HG03432 (cell line): Measurements from ENCODE around the gene WDR27.
"Not testable (repeated sequence)": the region's sequence is repeated elsewhere in the genome, so short reads cannot be mapped to it uniquely, and the experiment has no call there.

ENCODE experiments used
- ATAC-seq: cut with Tn5 transposase; IDR thresholded peaks from one replicate; pipeline ENCODE4 v1.9.1; 2021; ENCODE audit warnings: mild to moderate bottlenecking, moderate library complexity; ENCODE audit not compliant: unreplicated experiment

The WDR27 gene

DNA sequence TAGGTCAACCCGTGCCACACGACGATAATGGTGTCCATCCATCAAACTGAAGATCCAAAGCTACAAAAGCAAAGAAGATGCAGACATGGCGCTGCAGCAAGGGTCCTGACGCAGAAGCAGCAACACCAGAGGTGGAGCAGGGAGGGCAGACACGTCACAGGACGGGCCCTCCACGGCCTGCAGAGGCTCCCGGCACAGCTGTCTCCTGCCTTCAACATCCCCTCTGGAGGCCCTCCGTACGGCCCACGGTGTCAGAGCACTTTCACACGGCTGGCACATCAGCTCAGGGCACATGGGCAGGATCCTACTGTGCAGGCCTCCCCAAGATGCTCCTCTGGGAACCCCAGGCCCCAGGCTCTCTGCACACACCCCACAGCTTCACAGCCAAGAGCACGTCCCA lies 37.6 kb downstream of the WDR27 start:
- ATAC-seq: no peak

DNA sequence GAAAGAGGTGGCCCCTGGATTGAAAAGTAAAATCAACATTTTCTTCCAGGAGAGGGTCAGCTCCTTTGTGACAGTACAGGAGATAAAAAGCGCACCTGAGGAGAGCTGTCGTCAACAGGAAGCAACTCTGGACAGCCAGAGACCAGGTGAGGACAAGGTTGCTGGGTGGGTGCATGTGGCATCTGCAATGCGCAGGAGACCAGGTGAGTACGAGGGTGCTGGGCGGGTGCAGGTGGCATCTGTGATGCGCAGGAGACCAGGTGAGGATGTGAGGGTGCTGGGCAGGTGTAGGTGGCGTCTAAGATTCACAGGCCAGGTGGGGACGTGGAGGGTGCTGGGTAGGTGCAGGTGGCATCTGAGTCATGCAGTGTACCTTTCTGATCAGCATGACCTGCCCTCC lies 38.4 kb downstream of the WDR27 start:
- no peak for ATAC-seq

DNA sequence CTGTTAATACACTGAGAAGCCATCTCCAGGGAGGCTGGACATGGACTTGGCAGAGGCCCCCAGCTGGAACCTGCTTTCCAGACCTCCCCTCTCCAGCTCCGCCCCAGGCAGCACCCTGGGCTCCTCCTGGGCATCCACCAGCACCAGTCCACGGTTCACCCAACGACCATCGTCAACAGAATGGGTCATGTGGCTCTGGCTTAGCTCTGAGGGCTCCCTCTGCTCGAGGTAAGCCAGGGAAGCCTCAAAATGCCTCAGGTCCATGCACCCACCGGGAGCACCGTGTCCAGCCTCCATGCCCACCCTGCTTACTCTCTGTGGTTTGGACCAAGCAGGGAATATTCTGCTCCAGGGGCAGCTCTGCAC lies 40.5 kb downstream of the WDR27 start:
- ATAC-seq: no peak

DNA sequence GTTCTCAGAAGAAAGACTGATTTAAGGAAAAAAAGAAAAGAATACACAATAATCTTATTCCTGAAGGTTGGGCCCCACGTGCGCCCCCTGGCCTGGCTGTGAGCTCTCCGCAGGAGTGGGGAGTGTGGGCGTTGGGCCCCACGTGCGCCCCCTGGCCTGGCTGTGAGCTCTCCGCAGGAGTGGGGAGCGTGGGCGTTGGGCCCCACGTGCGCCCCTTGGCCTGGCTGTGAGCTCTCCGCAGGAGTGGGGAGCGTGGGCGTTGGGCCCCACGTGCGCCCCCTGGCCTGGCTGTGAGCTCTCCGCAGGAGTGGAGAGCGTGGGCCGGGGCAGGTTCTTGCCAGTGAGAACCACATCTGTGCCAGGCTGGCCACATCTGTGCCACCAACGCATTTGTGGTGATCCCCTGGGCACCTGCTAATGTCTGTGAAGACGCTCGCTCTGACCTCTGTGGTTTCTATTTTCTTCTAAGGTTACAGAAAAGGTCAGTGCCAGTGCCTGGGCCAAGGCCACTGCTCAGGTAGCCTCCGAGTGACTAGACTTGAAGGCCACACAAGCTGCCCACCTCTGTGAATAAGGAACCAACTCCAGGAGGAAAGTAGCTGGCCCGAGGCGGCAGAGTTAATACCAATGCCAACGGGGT lies 41.0 kb downstream of the WDR27 start:
- no peak for ATAC-seq

DNA sequence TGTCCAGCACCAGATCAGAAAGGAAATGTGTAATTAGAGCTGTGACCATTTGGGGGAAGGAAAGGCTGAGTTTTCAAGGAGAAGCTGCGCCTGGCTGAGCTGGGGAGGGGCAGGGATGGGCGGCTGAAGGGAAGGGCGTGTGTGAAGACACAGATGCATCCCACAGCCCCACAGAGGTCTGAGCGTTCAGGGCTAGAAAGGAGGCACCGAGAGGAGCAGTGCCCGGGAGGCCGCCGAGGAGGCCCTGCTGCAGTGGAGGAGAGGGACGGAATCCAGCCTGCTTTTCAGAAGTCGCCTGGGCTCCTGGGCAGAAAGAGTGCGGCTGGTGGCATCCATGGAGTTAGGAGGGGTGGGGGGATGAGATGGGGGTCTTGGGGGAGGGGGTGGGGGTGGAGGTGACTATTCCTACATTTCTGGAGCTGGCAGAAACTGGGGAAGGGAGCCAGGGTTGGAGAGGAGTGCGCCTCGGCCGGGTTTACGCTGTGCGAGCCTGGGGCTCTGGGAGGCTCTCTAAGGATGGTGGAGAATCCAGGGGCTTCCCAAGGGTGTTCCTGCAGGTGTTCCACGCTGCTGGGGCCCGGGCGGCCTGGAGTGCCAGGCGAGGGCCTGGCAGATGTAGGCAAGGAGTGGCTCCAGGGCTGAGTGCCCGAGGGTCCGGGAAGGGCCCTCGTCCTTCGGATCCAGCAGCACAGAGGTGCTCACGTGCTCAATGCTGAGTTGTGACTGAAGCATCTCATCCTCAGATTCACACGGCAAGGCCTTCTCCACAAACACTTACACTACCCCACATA lies 41.8 kb downstream of the WDR27 start:
- no peak for ATAC-seq

DNA sequence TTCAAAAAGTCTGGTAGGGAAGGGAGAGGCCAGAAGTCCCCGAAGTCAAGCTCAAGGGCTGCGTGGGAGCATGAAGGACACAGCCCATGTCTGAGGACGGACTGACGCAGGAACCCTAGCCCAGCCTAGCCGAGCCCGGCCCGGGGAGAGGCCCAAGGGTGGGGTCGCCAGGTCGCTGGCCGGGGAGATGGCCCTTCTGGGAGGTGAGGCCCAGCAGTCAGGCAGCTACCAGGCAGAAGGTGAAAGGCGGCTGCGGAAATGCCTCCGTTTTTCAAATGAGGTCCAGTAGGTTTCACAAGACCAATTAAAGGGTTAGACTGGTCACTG lies 44.6 kb downstream of the WDR27 start:
- ATAC-seq: no peak

DNA sequence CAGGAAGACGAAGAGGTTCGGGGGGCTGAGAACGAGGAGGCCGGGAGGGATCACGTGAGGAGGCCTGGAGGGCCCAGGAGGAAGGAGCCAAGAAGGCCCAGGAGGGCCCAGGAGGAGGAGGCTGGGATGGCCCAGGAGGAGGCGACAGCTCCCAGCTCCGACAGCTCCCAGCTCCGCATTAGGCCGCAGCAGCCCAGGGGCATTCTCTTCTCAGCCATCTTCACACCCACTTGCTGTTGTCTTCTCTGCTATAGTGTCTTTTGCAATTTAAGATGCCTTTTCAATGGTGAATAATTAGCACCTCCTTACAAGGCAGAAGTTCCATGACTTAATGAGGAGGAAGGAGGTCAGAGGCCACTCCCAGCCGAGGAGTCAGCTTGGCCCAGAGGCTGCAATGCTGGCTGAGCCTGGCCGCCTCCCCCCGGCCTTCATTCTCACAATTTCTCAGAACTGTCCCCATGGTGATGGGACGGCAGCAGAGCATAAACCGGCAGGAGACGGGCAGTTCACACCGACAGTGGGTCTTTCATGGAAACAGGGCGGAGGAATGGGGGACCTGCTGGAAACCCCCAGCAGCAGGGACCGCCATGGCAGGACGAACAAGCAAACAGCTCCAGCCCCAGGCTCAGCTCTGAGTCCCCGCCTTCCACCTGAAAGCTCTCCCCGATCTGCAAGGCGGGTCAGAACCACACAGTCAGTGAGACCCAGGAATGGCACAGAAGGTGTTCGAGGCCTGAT lies 45.1 kb downstream of the WDR27 start:
- no peak for ATAC-seq

DNA sequence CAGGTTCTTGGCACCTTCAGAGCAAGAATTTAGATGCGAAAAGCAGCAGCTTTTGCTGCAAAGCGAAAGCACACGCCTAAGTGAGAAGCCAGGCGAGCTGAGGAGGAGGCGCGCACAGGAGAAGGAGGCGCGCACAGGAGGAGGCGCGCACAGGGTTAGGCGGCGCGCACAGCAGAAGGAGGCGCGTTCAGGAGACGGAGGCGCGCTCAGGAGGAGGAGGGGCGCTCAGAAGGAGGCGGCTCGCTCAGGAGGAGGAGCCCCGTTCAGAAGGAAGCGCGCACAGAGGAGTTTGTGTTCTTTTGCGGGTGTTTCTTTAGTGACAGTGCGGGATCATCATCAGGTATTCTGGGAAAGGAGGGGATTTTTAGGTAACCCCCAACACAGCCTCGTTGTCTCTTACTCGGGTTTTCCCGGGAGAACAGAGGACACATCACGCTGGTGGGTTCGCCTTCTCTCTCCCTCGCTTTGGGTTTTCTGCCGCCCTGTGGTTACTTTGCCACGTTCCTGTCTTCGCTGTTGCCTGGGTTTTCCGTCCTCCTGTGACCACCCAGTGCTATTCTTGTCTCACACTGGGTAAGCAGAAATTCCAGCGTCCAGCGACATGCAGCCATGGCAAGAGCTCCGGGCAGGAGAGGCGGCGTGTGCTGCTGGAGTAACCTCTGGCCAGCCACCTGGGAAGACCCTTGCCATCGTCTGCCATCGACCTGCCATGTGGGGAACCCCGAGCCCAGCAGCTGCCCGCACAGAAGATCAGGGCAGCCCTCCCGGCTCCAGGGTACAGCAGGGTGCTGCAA lies 47.0 kb downstream of the WDR27 start:
- peak; percentile 96 for ATAC-seq

DNA sequence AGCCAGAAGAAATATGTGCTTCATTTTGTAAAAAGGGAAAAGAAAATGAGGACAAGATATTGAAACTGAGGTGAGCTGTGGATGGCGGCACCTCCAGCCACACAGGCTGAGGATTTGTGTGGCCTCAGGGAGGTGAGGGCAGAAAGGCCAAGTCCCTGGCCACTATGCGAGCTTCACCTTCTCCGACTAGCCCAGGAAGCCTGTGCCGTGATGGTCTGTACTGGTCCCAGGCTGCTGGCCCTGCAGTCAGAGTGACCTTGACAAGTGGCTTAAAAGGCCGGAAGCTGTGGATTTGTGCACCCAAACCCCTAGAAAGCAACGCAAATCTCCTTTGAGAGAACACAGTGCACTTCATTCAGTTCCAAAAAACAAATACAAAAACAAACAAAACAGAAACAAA lies 48.1 kb downstream of the WDR27 start:
- no peak for ATAC-seq

DNA sequence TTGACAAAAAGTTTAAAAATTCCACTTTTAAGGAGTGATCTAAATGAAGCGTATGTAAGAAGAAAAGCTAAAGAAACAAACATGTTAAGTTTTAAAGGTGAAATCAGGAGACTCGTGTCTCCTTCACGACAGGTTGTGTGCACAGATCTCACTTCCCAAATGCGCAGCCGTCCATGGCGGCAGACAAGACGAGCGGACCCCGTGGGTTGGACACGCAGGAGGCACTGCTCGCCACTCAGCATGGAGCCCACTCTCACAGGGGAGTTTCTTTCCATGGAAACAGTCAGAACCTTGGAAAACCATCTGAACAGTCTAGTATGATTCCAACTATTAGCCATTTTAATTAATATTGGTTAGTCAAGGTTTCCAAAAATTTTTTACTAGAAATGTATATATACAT lies 48.9 kb downstream of the WDR27 start:
- ATAC-seq: no peak

DNA sequence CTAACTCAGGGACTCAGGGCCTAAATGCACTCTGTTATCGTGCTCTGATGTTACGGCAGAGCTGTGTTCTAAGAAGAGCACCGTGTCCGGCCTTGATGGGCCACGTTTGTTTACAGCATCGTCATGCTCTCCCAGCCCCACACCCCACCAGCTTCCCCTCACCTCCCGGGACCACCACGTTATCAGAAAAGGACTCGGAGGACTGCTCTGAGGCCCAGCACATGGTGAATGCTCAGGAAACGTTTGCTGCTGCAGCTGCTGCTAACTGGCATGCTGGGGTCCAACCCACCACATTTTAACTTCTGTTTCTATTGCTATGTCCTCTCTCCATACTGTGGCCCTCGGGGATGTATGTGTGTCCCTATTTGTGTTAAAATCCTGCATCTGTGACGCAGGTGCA lies 50.3 kb downstream of the WDR27 start:
- ATAC-seq: no peak

DNA sequence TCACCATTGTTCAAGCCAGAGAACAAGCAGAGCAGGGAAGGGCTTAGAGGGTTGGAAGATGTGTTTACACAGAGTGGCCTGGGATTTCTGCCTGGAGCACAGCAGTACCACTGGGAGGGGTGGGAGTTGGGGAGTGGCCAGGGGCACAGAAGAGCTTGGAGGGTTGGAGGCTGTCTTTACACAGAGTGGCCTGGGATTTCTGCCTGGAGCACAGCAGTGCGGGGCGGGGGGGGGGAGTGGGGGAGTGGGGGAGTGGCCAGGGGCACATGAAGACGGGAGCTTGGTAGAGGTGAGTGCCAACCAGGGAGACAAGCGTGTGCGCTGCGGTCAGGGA lies 50.9 kb downstream of the WDR27 start:
- ATAC-seq: no peak

DNA sequence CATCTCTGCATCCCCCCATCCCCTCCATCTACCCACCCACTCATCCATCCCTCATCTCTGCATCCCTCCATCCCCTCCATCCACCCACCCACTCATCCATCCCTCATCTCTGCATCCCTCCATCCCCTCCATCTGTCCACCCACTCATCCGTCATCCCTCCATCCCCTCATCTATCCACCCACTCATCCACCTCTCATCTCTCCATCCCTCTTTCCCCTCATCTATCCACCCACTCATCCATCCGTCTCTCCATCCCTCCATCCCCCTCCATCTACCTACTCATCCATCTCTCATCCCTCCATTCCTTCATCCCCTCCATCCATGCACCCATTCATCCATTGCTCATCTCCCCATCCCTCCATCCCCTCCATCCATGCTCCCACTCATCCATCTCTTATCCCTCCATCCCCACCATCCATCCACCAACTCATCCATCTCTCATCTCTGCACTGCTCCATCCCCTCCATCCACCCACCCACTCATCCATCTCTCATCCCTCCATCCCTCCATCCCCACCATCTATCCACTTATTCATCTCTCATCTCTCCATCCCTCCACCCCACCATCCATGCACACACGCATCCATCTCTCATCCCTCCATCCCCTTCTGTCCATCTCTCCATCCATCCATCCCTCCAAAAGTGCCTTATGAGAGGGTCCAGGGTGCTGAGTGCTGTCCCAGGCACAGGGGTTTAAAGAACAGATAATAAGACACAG lies 51.4 kb downstream of the WDR27 start:
- no peak for ATAC-seq

DNA sequence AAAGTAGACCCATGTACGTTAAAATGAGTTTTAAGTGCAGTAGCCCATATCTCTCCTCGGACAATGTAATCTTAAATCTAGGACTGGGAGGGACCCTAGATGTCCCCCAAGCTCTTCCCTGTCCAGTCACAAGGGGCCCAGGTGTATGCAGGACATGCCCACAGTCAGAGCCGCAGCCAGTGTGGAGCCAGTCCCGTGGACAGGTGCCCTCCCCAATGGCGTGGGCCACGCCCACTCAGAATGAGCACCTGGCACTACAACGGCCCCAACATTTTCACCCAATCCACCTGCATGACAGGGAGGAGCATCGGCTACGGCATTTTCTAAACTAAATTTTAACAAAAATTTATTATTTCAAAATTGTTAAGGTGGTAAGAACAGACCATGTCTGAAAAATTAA lies 53.2 kb downstream of the WDR27 start:
- no peak for ATAC-seq

DNA sequence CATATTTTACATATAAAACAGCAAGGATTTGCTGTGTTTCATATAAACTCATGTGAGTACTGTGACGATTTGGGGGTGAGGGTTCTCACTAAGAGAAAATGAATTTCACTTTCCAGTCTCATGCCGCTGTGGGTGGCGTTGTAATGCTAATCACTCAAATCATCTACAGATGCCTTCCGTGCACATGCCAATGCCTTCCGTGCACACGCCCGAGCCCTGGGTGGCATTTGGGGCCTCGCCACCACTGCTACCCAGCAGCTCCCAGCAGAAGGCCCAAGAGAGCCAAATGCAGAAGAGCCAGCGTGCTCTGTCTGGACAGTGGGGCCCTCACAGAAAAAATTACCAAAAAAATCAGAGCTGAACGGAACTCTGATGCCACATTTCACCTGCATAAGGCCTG lies 53.7 kb downstream of the WDR27 start:
- no peak for ATAC-seq

DNA sequence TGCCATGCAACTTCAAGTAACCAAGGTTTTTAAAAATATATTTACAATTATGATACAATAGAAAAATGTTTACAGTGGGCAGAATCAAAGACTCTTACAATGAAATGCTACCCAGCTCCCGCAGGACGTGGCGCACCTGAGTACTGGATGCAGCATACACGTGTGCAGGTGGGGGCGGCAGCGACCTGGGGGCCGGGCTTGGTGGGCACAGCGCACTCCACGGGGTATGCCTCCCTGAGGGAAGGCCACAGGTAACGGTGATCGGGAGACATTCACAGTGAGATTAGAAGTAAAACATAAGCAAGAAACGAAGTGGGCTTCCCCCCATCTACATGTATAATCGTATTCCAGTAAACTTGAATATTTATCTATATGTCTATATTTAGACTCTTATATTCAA lies 54.2 kb downstream of the WDR27 start:
- no peak for ATAC-seq

DNA sequence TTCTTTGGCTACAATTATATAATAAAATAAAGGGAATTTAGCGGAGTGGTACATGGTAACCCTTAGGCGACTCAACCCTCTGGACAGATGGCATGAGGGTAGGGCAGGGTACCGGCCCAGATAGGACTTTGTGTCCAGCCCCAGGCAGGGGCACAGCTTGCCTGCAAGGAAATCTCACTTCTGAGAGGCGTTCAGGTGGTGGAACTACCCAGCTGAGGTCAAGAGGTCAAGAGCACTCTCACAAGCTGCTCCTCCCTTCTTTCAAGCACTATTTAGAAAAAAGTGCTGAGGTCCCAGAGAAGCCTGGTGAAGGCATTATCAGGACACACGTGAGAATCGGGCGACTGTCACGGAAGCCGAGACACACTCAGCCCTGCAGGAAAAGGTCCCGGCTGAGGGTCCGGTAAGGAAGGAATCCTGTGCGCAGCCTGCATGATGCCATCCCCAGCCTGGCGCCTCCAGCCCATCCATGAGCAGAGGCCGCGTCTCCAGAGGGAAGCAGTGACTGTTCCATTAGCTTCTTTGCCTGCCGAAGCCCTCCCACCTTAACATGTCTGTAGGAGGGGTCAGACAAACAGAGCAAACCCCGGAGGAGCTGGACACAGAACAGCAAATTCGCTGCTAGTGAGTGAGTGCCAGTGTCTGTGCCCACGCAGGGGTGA lies 54.8 kb downstream of the WDR27 start:
- ATAC-seq: no peak

DNA sequence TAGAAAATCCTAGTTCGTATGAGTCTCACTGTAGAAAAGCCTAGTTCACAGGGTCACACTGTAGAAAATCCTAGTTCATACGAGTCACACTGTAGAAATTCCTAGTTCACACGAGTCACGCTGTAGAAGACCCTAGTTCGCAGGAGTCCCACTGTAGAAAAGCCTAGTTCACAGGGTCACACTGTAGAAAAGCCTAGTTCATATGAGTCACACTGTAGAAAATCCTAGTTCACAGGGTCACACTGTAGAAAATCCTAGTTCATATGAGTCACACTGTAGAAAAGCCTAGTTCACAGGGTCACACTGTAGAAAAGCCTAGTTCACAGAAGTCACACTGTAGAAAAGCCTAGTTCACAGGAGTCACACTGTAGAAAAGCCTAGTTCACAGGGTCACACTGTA lies 56.4 kb downstream of the WDR27 start:
- not testable (repeated sequence) for ATAC-seq

DNA sequence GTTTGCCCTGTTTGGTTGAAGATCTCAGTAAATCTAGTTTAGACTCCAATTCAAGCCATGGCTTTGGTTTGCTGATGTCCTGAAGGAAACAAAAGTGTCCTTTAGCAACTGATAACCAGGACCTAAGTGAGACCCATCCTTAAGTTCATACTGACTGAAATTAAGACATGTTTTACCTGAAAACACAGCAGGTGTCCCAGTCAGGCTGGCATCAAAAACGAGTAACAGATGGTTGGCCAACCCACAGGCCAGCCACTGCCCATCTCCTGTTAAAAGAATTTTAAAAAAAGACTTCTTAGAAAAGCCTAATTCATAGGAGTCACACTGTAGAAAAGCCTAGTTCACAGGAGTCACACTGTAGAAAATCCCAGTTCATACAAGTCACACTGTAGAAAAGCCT lies 58.3 kb downstream of the WDR27 start:
- no peak for ATAC-seq

DNA sequence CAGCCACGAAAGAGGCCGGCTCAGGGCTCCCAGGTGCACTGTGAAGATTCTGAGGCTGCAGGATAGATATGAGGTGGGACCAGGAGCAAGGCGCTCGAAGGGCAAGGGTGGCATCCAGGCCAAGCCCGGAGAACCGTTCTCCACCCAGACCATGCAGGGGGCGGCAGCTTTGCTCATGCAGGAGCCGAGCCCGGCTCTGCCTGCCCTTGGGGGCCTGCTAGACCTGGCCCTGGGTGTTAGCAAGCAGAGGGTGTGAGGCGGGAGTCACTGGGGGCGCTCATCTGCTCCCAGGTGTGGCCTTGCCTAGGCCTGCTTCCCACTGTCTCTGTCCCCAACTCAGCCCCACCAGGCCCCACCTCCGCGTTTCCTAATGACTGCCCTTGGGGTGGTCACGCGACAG lies 59.4 kb downstream of the WDR27 start:
- ATAC-seq: no peak
